HG03039 (cell line): ENCODE results near the gene CD1B.
"Not testable (repeated sequence)": the region's sequence is repeated elsewhere in the genome, so short reads cannot be mapped to it uniquely, and the experiment has no call there.

ENCODE experiments used
- ATAC-seq: cut with Tn5 transposase; IDR thresholded peaks from one replicate; pipeline ENCODE4 v1.9.1; 2021; ENCODE audit warnings: mild to moderate bottlenecking, moderate library complexity; ENCODE audit not compliant: unreplicated experiment

CD1B gene

GRCh38 chr1:158331481-158332150 is at the start of gene CD1B:
Gene CD1B, minus strand, starts transcription at chr1:158331531. Its CDS starts 108 bp downstream, at chr1:158331423.
- no peak for ATAC-seq

GRCh38 chr1:158374860-158375259 is 43.5 kb upstream of the CD1B start:
- ATAC-seq: no peak

DNA sequence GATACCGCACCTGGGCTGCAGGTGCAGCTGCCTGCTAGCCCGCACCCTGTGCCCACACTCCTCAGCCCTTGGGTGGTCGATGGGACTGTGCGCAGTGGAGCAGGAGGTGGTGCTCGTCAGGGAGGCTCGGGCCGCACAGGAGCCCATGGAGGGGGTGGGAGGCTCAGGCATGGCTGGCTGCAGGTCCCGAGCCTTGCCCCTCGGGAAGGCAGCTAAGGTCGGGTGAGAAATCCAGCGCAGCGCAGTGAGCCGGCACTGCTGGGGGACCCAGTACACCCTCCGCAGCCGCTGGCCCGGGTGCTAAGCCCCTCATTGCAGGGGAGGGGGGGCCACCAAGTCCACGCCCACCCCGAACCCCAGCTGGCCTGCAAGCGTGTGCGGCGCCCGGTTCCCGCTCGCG is 42.8 kb upstream of the CD1B start:
- not testable (repeated sequence) for ATAC-seq

GRCh38 chr1:158371188-158371953 is 40.0 kb upstream of the CD1B start:
- ATAC-seq: peak; percentile 98

DNA sequence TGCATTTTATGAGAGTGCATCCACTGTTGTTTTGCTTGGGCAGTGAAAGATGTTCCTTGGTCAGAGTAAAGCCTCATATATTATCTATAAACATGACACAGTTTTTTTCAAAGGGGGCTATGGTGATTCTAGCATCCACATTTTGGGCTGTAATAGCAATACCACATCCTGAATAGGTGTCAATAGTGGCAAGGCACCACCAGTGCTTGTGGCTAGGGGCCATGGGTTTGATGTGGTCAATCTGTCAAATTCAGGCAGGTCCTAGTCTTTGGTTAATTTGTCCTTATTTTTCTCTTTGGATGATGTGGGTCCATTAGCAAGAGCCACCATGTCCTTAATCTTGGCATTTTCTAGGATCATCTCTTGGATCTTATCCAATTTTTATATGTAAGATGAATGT is 35.5 kb upstream of the CD1B start:
- no peak for ATAC-seq

GRCh38 chr1:158362941-158363340 is 31.6 kb upstream of the CD1B start:
- ATAC-seq: no peak

DNA sequence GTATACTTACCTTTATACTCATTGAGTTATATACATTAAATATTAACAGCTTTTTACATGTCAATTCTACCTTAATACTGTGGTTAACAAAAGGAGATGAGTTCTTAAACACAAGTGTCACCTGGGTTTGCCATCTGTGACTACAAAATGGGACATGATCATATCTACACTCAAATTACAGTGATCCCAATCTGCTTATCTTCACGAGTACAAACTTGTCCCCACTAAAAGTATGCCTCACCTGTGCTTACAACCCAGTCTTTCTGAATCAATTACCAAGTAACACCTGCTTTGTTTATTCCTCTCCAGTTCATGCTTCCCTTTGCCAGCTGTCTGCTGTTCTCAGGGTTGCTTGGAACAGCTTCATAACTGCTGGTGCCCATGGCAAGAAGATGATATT is 31.2 kb upstream of the CD1B start:
- ATAC-seq: no peak

- no peak for ATAC-seq
Observed at GRCh38 chr1:158357441-158357840, 26.1 kb upstream of the CD1B start.

DNA sequence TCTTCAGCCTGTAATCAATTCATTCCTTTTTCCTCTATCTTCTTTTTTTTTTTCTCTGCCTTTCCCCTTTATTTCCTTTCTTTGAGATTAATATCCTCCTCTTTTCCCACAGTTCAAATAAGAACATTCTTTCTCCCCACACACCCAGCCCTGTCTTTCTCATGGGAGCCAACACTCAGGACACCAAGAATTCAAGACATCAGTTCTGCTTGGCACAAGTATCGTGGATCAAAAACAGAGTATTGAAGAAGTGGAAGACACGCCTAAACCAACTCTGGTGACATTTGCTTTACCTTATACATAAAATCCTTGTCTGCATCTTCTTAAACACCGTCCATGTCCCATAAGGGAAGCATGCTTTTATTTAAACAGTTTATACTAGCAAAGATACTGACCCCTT is 25.3 kb upstream of the CD1B start:
- no peak for ATAC-seq

DNA sequence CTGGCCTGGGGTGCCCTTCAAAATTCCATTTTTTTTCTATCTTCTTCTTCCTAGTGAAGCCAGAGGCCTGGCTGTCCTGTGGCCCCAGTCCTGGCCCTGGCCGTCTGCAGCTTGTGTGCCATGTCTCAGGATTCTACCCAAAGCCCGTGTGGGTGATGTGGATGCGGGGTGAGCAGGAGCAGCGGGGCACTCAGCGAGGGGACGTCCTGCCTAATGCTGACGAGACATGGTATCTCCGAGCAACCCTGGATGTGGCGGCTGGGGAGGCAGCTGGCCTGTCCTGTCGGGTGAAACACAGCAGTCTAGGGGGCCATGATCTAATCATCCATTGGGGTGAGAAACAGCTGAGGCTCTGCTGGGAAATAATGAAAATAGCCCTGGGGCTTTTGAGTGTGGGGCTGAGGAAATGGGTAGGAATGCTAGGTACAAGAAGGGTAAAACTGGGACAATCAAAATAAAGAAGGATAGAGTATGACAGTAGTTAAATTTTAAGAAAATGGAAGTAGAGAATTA is 24.5 kb upstream of the CD1B start:
- ATAC-seq: no peak

DNA sequence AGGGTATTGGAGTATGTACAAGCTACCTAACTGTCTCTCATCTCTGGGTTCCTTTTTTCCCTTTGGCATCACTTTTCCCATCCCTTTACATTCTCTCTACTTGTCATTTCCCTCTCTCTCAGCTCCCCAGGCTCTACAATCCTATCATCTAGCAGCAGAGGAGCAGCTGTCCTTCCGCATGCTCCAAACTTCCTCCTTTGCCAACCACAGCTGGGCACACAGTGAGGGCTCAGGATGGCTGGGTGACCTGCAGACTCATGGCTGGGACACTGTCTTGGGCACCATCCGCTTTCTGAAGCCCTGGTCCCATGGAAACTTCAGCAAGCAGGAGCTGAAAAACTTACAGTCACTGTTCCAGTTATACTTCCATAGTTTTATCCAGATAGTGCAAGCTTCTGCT is 22.9 kb upstream of the CD1B start:
- ATAC-seq: no peak

DNA sequence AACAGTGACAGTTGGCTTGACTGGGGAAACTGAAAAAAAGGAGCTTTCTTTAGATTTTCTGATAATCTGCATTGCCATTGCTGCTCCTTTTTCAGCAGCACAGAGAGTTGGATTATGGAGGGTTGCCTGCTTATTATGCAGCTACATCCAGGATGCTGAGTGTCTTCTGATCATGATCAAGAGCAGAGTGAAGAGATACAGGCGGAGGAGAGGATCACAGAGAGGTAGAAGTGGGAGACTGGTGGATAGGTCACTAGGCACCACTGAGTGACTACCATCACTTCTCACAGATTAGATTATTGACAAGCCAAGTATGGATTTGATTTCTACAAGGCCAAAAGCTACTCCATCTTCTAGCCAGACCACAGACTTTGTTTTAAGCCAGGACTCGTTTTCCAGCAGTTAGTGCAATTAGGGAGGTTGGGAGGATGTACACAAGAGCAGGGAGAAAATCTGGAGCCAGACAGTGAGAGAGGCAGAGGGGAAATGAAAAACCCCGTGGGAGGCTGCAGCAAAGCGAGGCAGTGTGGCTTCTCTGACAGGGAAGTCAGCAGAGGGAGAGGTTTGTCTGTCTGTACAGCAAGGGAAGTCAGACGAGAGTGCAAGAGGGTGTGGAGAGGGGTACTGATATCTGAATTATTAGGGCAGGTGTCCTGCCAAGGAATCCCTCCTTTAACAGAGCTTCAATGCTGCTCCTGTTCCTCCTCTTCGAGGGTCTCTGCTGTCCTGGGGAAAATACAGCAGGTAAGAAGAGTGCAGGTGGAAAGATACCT is 22.2 kb upstream of the CD1B start, which contains the start of gene CD1E:
CD1E (plus strand) TSS at position 592 of the 773 bp plus-strand sequence; CDS start at position 687, 95 bp downstream.
- ATAC-seq: no peak

DNA sequence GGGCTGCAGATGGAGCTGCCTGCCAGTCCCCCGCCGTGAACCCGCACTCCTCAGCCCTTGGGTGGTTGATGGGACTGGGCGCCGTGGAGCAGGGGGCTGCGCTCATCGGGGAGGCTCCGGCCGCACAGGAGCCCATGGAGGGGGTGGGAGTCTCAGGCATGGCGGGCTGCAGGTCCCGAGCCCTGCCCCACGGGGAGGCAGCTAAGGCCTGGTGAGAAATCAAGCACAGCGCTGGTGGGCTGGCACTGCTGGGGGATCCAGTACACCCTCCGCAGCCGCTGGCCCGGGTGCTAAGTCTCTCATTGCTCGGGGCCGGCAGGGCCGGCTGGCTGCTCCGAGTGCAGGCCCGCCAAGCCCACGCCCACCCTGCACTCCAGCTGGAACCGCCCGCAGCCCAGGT is 17.6 kb upstream of the CD1B start:
- ATAC-seq: not testable (repeated sequence)

DNA sequence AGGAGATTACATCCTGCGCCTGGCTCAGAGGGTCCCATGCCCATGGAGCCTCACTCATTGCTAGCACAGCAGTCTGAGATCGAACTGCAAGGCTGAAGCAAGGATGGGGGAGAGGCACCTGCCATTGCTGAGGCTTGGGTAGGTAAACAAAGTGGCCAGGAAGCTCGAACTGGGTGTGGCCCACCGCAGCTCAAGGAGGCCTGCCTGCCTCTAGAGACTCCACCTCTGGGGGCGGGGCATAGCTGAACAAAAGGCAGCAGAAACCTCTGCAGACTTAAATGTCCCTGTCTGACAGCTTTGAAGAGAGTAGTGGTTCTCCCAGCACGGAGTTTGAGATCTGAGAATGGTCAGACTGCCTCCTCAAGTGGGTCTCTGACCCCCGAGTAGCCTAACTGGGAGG is 5.1 kb upstream of the CD1B start:
- not testable (repeated sequence) for ATAC-seq

- ATAC-seq: no peak
Observed at GRCh38 chr1:158335213-158335532, 3.8 kb upstream of the CD1B start.

- no peak for ATAC-seq
Observed at GRCh38 chr1:158334526-158335212, 3.3 kb upstream of the CD1B start.

DNA sequence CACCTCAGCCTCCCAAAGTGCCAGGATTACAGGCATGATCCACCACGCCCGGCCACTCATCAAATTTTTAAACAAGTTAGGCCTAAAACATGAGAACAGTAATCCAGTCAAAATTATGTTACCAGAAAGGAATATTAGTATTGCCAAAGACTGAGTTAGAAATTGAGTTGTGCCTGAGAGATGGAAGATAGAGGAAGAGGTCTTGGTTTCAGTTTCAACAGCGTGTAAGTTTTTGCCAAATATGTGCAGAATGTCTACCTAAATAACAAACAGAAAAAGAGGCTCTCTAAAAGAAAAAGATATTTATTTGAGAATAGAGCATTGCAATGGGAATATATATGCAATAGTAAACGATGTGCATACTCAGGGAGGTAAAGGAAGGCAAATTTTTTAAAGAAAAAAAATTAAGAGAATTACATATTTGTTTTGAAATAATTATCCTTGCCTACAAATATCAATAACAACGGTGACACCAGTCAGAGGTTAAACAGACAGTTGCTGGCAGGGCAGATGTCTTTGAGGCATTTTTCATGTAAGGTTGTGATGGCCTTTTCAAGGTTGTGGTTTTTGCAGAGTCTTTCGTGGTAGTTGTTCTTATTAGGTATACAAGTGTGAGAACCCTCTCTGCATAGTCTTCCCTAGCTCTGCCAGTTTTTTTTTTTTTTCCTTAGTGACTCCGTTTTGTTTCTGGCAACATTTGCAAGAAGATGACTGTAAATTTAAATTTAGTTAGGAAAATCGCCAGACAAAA is 2.2 kb upstream of the CD1B start:
- no peak for ATAC-seq

GRCh38 chr1:158331106-158331425 is 265 bp downstream of the CD1B start:
- no peak for ATAC-seq

DNA sequence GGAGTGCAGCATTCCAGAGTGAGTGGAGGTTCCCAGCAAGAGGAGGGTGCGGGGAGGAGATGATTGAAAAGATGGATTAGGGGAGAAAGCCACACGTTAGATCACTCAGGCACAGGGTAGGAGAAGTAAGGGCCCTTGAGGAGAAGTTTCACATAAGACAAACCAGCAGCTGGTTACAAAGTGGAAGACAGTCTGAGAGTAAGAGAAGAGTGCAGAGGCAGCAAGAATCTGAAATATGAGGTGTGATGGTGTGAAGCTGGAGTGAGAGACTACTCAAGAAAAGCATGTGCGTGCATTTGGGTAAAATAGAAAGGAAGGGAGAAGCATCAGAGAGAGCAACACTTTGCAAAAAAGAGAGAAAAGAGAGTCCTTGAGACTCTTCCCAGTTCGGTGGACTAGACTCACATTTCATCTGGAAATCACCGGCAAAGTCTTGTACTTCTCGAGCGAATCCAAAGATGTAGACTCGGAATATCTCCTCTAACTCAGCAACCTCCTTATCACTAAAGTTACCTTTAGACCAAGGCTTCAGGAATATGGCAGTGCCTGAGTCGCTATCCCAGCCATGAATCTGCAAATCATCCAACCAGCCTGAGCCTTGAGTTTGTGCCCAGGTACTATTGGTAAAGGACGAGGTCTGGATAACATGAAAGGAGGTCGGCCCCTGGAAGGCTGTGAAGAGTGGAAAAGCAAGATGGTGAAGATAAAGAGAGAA is 783 bp downstream of the CD1B start:
- ATAC-seq: no peak

DNA sequence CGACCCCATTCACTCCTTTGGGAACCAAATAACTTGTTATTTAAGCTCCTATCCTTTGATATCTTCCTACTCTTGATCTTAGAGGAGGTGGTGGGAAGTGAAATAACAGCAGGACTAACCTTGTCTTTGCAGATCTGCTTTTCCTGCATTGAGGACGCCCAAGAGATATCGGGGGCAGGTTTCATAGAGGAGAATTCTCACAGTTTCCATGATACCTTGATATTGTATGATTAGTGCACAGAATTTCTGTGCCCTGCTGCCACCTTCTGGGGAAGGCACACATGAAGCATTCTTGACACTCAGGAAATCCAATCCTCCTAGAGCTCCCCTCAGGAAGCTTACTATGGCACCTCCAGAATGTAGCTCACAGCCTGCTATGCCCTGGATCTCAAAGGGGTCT is 1.6 kb downstream of the CD1B start:
- ATAC-seq: no peak
